ENCODE data around the gene ARSG.

GRCh38 chr17:68437979-68438822 lies 146.9 kb downstream of the ARSG start:
- no peak for TF ChIP-seq CTCF (IDR thresholded peaks at IDR 0.05; ENCODE audit: extremely low read depth in 1 of 2, insufficient read depth in 1 of 2, low read depth in 1 of 2, low read length in 2 of 2)
- TF ChIP-seq POLR2AphosphoS5 (IDR thresholded peaks at IDR 0.05; ENCODE audit: insufficient read depth, low read depth, low read length), result no peak
- no peak for TF ChIP-seq POLR2A (IDR thresholded peaks at IDR 0.05; ENCODE audit: low read depth, low read length)
- no peak for TF ChIP-seq MAX (IDR thresholded peaks at IDR 0.05; ENCODE audit: insufficient read depth, insufficient read length)
- no peak for TF ChIP-seq FOS (IDR thresholded peaks at IDR 0.05; ENCODE audit: borderline replicate concordance, insufficient read depth, low read length)
- TF ChIP-seq EZH2 (IDR thresholded peaks at IDR 0.05; ENCODE audit: borderline replicate concordance, low read depth, low read length, severe bottlenecking), result no peak
- no peak for TF ChIP-seq MYC (IDR thresholded peaks at IDR 0.05; ENCODE audit: low read depth, low read length)
